GM08714 (cell line): ENCODE measurements around the gene KIF13A.
"Not testable (repeated sequence)": the region's sequence is repeated elsewhere in the genome, so short reads cannot be mapped to it uniquely, and the experiment has no call there.

Experiments
- H3K4me3 ChIP-seq: fragments of 200-500 bp; sonication (Bioruptor generic); 2 replicates; pipeline ENCODE4 v1.5.1; 2014; ENCODE audit warnings: mild to moderate bottlenecking, low read length, inconsistent platforms
- ZNF274 ChIP-seq: IDR thresholded peaks from 2 replicates; pipeline ENCODE4 v1.6.1; 2012; ENCODE audit warnings: mild to moderate bottlenecking, low read depth, low read length

Gene KIF13A

GRCh38 chr6:17984812-17985670 lies 2.4 kb downstream of the KIF13A start:
- TF ChIP-seq ZNF274 = no peak
- H3K4me3 ChIP-seq = no peak overlapping the region

DNA sequence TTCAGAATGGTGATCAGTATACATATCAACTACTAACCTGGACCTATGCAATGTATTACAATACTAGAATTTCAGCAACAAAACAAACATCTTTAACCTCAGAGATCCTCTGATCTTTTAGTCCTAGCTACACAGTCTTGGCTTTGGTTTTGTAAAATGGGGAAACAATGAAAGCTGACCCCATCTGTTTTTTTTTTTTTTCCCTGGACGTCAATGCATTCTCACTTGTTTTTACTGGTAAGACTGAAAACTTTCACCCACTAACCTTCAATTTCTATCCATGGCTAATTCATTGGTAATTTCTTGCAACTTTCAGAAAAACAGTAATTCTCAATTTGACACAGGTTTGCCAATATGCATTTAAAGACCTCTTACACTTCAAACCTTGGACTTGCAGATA lies 3.0 kb downstream of the KIF13A start:
- no peak for TF ChIP-seq ZNF274
- no peak overlapping the region for H3K4me3 ChIP-seq

- TF ChIP-seq ZNF274 = no peak
- H3K4me3 ChIP-seq = no peak overlapping the region
These were observed 3.7 kb downstream of the KIF13A start for GRCh38 chr6:17983730-17984129.

DNA sequence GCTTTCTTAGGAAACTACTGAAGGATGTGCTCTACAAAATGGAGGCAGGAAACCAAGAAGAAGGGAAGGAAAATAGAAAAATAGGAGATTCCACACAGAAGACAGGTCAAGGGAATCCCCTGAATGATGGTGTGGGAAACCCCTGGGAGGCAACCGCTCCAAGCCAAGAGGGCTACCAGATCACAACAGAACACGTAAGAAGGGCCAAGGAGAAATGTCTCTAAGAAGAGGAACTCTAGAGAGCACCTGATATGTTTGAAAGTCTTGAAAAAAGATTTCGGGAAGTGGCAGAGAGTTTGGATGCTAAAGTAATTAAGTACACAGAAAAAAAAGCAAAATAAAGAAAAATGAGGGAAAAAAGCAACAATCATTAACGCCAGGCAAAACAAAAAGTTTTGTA lies 7.1 kb downstream of the KIF13A start:
- no peak overlapping the region for H3K4me3 ChIP-seq
- TF ChIP-seq ZNF274 = no peak

GRCh38 chr6:17979479-17979878 lies 8.0 kb downstream of the KIF13A start:
- no peak overlapping the region for H3K4me3 ChIP-seq
- TF ChIP-seq ZNF274 = no peak

- not testable (repeated sequence) for H3K4me3 ChIP-seq
These were observed 11.2 kb downstream of the KIF13A start for GRCh38 chr6:17976258-17976657.

- no peak for TF ChIP-seq ZNF274
- no peak overlapping the region for H3K4me3 ChIP-seq
These were observed 12.7 kb downstream of the KIF13A start for GRCh38 chr6:17974570-17975368.

- no peak for TF ChIP-seq ZNF274
- no peak overlapping the region for H3K4me3 ChIP-seq
These were observed 14.3 kb downstream of the KIF13A start for GRCh38 chr6:17972978-17973622.

GRCh38 chr6:17972074-17972952 lies 15.1 kb downstream of the KIF13A start:
- no peak overlapping the region for H3K4me3 ChIP-seq
- TF ChIP-seq ZNF274 = no peak

DNA sequence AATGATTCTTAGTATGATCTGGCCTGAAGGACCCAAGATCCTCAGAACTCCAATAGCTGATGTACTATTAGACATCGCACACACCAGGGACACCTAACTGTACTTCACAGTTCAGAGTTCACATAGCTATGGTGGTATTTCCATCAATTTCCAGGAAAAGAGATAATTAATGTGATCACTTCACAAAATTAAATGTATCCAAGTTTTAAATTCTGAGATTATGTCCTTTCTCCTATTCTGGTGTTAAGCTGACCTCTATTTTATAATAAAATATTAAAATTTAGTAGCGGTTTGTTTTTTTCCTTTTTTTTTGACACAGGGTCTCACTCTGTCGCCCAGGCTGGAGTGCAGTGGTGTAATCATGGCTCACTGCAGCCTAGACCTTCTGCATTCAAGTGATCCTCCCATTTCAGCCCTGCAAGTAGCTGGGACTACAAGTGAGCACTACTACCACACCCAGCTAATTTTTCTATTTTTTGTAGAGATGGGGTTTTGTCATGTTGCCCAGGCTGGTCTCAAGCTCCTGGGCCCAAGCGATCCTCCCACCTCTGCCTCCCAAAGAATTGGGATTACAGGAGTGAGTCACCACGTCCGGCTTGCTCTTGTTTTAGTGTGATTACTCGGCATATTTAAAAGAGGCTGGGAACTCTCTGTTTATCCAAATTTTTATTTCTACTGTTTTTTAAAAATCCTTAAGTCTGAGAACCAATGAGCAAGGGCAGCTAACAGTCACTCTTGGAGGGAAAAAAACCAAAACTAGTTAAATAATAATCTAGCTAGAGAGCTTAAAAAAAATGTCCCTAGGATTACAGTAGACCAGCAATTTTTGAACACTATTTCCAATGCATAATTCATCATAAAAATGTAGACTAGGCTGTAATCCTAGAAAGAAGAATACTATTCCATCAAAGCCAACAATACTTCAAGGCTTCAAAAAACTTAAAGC lies 16.0 kb downstream of the KIF13A start:
- H3K4me3 ChIP-seq = no peak overlapping the region
- TF ChIP-seq ZNF274 = no peak

- no peak overlapping the region for H3K4me3 ChIP-seq
- no peak for TF ChIP-seq ZNF274
These were observed 18.6 kb downstream of the KIF13A start for GRCh38 chr6:17968876-17969275.

DNA sequence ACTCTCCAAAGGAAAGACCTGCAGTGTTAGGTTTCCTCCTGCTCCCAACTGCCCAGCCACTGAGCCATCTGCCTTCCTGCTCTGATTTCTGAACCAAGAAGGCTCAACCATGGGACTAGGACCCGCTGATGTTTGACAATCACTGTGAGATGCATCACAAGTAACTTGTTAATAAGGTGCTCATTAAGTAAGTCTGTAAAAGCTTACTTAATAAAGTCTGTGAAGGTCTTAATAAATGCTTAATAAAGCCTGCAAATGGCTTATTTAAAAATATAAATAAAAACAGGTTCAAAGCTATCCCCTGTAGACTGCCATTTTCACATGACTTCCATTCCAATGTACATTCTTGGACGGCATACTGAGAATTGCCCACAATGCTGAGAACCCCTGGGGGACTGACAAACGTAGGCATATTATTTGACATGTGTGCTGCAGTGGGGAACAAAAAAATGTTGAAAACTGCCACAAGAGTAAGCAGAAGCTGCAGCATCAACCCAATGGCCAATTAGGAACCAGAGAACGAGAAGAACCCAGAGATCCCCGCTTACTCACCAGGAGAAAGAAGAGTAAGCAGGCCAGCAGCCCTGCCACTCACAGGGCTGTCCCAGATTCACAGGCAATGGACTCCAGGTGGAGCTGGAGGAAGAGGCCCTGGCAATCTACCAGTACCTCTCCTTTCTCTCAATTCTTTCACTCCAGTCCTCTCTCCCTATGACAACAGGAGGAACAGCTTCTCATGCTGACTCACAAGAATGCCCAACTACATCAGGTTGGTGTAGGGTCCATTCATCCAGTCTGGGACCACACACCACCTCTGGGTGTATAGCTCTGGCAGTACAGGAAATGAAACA lies 19.5 kb downstream of the KIF13A start:
- no peak overlapping the region for H3K4me3 ChIP-seq
- no peak for TF ChIP-seq ZNF274
